COLO829 (cell line): Measurements from ENCODE around the gene JAKMIP3.

Experiments used
- DNase-seq: peaks from one replicate; pipeline ENCODE4 v3.0.0; 2012; ENCODE audit warnings: low spot score

The JAKMIP3 gene

GRCh38 chr10:132112611-132113010, 46.9 kb downstream of the JAKMIP3 start:
- DNase-seq, result no peak

- DNase-seq, result no peak
Measured at GRCh38 chr10:132113206-132113605, 47.5 kb downstream of the JAKMIP3 start.

- DNase-seq, result no peak
Measured at GRCh38 chr10:132113766-132114365, 48.1 kb downstream of the JAKMIP3 start.

GRCh38 chr10:132114953-132115520, 49.3 kb downstream of the JAKMIP3 start:
- DNase-seq, result no peak
